ENCODE measurements around the gene POFUT2.

DNA sequence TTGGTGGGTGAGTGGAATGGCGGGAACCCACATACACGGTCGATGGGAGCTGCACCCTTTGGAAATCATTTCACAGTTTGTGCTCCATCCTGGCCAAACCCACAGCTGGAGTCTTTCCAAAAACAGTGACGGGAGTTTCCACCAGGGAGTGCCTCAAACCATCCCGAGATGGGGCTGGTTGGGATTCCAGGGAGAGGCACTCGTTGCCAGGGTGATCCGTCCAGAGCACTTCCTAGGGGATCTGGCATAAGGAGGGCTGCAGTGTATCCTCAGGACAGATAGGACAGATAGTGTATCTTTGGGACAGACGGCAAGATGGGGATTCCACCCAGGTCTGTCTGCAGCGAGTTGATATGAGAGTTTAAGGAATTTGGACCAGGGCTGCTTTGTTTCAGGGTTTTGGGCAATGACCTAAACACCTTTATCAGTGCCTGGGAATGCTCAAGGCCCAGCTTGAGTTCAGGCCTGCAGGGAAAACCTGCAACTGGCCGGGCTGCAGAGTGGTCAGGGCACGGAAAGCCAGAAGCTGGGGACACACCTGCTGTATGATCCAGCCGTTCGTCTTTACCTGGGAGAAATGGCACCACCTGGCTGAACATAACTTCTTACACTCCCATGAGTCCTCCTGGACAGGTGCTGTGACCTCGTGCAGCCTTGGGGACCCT lies 3.4 kb upstream of the POFUT2 start:
- TF ChIP-seq, protein P1, sequence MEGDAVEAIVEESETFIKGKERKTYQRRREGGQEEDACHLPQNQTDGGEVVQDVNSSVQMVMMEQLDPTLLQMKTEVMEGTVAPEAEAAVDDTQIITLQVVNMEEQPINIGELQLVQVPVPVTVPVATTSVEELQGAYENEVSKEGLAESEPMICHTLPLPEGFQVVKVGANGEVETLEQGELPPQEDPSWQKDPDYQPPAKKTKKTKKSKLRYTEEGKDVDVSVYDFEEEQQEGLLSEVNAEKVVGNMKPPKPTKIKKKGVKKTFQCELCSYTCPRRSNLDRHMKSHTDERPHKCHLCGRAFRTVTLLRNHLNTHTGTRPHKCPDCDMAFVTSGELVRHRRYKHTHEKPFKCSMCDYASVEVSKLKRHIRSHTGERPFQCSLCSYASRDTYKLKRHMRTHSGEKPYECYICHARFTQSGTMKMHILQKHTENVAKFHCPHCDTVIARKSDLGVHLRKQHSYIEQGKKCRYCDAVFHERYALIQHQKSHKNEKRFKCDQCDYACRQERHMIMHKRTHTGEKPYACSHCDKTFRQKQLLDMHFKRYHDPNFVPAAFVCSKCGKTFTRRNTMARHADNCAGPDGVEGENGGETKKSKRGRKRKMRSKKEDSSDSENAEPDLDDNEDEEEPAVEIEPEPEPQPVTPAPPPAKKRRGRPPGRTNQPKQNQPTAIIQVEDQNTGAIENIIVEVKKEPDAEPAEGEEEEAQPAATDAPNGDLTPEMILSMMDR (conservative IDR thresholded peaks at IDR 0.05; ENCODE audit: low read depth, low read length), result no peak
- no peak for TF ChIP-seq EZH2 (IDR thresholded peaks at IDR 0.05; ENCODE audit: borderline replicate concordance, low read depth, low read length, poor library complexity, severe bottlenecking)
